Measurements from ENCODE around the gene OR52E5.
A peak's percentile ranks its signal among the peaks of the same experiment; 100 is the strongest.

OR52E5 gene

DNA sequence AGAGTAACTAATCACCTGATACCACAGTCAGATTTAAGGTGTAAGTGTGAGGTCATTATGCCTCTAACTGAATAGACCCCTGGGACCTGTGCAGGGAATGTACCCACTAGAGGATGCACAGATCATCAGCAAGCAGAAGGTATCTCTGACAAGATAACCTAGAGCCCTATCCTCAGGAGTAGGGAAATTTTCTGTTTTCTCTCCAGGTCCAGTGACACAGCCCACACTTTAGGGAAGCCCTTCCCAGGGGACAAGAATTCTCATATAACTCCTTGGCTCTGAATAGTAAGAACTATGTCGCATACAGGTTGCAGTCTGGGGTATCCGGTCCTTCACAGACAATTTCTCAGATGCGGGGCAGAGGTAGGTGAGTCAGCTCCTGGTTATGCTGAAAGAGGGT is at the start of gene OR52E5:
Gene OR52E5 (plus strand): TSS at position 301 of the 400 bp plus-strand sequence. CDS start 7,569 bp downstream, outside the sequence.
- DNase-seq (ENCODE audit: low read depth), result no peak

DNA sequence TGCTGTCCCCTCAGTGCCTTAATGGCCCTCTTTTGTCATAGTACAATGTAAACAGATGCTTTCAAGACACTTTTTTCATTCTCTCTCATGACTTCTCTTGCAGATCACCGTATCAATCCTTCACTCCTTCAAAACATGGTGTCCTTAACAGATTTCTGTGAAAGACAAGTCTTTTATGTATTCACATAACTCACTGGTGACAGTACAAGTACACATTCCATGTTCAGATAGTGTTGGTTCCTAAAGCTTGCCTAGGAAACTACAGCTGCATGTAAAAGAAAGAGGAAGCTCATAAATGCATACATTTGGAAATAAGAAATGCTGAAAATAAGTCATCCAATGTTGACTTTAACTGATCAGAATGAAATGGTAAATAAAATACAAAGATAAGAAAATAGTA is 46.3 kb upstream of the OR52E5 start:
- DNase-seq (ENCODE audit: low read depth), result no peak

DNA sequence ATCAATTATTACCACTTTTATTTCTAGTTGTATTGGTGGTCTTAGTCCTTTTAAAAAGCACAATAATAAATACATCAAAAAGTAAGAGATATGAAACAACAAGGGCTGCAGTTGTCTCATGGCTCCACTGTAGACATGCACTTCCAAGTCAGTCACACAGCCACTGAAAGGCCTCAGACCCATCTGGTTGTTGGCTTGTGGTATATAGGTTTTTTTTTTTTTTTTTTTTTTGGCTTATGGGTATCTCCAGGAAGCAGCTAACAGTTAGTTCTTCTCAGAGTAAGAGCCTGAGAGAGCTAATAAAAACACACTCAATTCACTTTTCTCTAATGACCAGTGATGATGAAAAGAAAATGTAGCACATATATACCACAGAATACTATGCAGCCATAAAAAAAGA is 45.3 kb upstream of the OR52E5 start:
- no peak for DNase-seq (ENCODE audit: low read depth)

DNA sequence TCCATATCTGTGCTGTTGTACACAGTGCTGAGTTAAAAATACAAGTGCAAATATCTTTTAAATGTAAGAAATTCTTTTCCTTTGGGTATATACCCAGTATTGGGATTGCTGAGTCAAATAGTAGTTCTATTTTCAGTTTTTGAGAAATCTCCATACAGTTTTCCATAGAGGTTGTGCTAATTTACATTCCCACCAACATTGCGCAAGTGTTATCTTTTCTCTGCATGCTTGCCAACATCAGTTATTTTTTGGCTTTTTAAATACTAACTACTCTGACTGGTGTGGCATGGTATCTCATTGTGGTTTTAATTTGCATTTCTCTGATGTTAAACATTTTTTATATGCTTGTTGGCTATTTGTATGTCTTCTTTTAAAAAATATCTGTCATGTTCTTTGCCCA is 42.0 kb upstream of the OR52E5 start:
- no peak for DNase-seq (ENCODE audit: low read depth)

DNA sequence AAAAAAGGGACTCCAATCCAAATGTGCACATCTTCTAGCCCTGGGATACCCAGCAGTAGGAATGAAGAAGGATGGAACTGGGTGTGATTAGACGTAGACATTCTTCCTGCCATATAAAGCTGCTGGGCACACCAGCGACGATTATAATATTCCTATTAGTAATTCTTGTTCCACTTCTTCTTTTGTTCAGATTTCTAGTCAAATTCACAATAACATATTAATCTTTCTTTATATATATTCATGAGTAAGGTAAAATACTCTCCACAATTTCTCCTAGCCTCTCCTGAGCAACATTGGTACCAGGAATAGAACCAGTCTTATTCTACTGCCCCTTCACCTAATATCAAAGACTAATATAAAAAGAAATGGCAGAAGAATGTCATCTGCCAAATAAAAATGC is 35.4 kb upstream of the OR52E5 start, which contains the start of gene OR52E8:
Gene OR52E8 (minus strand): TSS at position 101 of the 400 bp plus-strand sequence. CDS start 0 bp downstream, at position 101.
- no peak for DNase-seq (ENCODE audit: low read depth)

DNA sequence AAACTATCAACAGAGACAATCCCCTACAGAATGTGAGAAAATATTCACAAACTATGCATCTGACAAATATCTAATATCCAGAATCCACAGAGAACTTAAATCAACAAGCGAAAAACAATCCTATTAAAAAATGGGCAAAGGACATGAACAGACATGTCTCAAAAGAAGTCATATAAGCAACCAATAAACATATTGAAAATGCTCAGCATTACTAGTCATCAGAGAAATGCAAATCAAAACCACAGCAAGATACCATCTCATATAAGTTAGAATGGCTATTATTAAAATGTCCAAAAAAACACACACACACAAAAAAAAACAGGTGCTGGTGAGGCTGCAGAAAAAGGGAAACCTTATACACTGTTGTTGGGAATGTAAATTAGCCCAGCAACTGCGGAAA is 27.2 kb upstream of the OR52E5 start:
- DNase-seq (ENCODE audit: low read depth), result no peak

DNA sequence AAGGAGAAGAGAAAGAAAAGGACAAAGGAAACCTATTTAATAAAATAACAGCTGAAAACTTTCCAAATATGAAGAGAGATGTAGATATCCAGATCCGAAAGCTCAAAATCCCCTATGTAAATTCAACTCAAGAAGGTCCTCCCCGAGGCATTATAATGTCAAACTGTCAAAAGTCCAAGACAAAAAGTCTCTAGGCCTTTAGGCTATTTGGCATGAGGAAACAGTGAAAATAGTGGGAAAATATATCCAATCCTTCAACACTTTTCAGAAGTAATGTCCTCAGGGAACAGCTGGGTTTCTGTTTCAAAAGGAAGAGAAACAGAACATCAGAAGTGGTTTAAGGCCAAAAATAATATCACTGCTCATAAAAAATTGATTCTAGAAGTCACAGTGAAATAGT is 14.4 kb upstream of the OR52E5 start:
- no peak for DNase-seq (ENCODE audit: low read depth)

DNA sequence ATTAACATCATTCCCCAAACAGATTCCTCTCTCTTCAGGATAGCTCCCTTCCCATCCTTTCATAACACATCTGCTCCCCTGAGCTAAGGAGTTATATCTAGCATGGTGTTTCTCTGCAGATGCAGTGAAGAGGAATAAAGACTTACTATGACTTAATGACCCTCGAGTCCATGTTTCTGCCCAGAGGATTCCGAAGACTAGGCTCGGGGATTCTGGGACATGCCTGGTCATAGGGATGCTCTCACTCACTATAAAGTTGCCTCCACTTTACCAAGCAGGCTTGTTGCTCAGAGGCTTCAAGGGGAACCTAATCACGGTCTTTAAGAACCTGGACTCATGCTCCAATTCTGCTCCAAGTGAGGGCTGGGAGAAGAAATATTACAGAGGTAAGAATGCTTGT is 12.7 kb upstream of the OR52E5 start, which contains the start of gene OR52E4:
Gene OR52E4 (plus strand): TSS at position 301 of the 400 bp plus-strand sequence. CDS start 3,664 bp downstream, outside the sequence.
- DNase-seq (ENCODE audit: low read depth), result no peak

DNA sequence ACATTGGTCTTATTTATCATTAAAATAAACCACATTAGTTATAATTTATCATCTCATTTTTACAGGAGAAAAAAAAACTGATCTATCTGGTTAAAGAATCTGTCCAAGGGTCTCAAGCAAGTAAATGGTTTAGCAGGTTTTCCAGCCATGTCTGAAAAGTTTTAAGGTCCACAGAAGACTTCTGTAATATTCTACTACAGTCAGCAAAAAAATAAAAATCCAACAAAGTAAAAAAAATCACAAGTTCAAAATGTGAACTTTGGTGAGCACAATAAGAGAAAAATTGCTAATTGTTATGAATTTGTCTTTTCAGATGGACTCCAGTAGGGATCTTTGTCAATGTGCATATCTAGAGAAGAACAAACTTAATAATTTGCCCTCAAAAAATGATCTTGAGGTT is 11.3 kb upstream of the OR52E5 start:
- no peak for DNase-seq (ENCODE audit: low read depth)

DNA sequence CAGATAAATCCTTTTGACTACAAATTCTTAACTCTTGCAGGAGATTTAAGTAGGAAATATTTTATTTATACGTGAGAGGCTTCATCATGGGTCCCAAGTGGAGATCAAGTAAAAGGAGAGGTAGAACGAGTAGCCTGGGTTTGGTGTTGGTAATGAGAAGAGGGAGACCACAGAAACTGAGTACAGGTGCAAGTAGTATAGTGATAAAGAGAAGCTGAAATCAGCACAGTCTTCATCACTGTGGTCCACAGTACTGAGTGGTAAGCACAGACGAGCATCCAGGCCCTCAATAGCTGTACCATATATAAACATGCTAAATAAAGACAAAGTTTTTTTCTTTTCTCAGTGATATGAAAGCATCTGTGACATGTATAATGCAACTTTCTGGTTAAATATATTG is 5.8 kb upstream of the OR52E5 start:
- no peak for DNase-seq (ENCODE audit: low read depth)

DNA sequence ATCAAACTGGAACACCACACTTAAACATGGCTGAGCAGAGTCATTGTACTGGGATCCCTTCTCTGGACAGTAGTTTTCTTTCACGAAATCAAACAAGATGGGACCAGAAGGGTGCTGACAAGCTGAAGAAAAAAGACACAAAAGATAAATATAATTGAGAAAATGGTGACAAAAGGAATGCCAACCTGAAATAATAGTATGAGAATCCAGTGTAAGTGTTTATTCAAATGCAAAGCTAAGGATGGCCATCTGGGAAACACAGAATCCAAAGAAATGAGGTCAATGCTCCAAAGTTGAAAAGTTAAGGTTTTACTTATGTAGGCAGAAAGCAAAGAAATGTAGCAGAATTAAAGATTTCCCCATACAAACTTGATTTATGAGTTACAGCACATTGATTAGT is 5.3 kb upstream of the OR52E5 start:
- no peak for DNase-seq (ENCODE audit: low read depth)

DNA sequence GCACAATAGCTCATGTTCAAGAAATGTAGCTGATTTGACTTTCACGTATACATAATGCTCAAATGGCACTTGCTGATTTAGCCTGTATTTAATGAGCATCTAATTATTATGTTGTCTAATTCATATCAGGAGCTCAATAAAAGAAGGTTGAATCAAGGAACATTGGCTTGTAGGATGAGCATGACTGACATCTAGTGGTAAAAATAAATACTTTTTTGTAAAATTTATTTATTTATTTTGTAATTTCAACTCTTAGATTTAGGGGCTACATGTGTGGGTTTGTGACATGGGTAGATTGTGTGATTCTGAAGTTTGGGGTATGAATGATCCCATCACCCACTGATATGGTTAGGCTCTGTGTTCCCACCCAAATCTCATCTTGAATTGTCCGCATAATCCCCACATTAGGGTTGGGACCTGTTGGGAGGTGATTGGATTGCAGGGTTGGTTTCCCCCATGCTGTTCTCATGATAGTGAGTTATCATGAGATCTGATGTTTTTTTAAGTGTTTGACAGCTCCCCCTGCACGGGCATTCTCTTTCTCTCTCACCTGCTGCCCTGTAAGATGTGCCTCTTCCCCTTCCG is 1.7 kb upstream of the OR52E5 start:
- peak; percentile 38 for DNase-seq (ENCODE audit: low read depth)

DNA sequence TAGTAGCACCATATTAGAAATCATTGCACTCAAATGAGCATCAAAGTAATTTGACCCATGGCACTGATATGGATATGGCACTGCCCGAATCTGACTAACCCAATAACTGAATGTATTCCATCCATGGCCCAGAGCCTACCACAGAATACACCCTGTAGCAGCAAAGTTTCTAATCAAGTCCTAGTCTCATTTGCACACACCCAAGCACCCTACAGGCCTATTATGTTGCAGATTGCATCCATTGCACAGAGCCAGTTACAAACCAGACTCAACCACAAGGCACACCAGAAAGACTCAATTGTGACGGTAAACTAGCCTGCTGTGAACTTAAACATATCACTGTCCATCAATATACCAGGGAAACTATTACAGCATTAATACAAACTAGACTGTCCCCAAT is 6.5 kb downstream of the OR52E5 start:
- no peak for DNase-seq (ENCODE audit: low read depth)

DNA sequence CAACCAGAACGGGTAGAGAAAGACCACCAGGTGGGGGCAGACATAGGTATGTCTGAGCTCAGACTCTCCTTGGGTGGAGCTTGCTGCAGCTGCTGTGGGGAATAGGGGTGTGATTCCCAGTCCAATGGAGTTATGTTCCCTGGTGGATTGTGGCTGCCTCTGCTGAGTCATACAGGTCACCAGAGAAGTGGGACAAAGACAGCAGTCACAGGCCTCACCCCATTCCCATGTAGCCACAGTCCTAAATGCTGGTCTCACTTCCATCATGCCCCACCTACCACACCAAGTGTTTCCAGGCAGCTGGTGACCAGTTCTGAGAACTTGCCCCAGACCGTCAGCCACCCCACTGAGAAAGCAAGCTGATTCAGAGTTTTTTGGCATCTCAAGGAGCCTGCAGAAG is 17.5 kb downstream of the OR52E5 start:
- DNase-seq (ENCODE audit: low read depth), result no peak

DNA sequence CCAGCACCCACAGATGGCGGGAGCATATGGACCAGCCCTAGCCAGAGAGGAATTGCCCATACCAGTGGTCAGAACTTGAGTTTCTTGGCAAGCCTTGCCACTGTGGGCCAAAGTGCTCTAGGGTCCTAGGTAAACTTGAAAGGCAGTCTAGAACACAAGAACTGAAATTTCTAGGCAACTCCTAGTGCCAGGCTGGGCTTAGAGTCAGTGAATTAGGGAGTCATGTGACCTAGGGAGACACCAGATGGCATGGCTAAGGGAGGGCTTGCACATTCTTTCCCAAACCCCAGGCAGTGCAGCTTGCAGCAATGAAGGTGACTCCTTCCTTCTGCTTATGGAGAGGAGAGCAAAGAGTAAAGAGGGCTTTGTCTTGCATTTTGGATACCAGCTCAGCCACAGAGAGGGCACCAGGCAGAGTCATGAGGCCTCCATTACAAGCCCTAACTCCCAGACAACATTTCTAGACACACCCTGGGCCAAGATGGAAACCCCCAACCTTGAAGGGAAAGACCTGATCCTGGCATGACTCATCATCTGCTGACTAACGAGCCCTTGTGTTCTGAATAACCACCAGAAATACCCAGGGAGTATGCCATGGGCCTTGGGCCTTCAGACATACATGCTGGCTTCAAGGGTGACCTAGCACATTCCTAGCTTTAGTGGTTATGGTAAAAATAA is 29.9 kb downstream of the OR52E5 start:
- peak; percentile 42 for DNase-seq (ENCODE audit: low read depth)

DNA sequence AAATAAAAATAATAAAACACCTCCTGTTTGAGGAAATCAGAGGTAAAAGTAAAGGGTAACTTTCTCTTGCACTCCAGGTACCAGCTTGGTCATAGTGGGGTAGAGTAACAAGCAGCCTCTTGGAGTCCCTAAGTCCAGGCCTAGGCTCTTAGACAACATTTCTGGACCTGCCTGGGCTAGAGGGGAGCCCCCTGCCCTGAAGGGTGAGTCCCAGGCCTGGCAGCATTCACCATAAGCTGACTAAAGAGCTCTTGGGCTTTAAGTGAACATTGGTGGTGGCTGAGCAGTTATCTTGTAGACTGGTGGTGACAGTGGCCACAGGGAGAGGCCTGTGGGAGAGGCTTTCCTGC is 30.4 kb downstream of the OR52E5 start:
- no peak for DNase-seq (ENCODE audit: low read depth)

DNA sequence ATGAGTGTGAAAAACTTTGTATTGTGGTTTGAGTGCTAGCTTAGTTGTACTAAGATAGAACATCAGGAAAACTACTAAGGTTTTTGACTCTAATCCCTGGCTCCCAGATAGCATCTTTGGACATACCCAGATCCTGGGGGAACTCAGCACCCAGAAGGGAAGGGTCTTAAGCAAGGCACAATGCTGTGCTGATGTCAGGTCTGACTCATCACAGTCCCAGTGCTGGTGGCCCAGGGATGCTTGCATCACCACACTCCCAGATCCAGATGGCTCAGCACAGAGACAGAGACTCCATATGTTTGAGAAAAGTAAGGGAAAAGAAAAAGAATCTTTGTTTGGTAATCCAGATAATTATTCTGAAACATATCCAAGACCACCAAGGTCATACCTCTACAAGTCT is 30.8 kb downstream of the OR52E5 start:
- no peak for DNase-seq (ENCODE audit: low read depth)

DNA sequence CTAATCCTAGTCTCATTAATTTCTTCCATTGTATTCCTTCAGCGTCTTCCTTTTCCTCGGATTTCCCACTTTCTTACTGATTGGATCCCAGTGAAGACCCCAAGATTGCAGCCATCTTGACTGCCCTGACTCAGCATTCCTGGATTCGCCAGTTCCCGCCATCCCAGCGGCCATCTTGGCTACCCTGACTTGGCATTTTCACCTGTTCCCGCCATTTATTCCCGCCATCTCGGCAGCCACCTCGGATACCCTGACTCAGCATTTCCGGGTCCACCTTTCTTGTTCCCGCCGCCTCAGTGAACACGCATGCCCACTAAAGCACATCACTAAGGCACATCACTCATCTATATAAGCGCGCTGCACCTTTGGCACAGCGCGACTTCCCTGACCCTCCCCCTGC is 35.3 kb downstream of the OR52E5 start:
- no peak for DNase-seq (ENCODE audit: low read depth)

DNA sequence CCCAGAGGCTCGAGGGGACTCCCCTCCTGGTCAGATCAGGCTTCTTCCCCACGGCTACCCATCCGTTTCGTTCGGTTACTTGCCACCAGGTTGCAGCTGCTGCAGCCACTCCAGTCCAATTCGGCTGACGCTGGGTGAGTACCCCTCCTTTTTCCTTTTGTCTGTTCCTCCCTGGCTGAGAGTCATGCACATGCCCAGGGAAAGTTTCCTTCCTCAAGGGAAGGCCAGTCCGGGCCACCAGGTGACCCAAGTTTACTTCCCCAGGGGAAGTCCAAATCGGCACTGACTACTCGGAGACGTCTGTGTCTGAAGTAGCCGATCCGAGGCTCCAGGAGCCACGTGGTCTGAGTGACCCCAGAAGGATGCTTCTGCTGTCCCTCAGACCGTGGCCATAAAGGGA is 35.8 kb downstream of the OR52E5 start:
- no peak for DNase-seq (ENCODE audit: low read depth)

DNA sequence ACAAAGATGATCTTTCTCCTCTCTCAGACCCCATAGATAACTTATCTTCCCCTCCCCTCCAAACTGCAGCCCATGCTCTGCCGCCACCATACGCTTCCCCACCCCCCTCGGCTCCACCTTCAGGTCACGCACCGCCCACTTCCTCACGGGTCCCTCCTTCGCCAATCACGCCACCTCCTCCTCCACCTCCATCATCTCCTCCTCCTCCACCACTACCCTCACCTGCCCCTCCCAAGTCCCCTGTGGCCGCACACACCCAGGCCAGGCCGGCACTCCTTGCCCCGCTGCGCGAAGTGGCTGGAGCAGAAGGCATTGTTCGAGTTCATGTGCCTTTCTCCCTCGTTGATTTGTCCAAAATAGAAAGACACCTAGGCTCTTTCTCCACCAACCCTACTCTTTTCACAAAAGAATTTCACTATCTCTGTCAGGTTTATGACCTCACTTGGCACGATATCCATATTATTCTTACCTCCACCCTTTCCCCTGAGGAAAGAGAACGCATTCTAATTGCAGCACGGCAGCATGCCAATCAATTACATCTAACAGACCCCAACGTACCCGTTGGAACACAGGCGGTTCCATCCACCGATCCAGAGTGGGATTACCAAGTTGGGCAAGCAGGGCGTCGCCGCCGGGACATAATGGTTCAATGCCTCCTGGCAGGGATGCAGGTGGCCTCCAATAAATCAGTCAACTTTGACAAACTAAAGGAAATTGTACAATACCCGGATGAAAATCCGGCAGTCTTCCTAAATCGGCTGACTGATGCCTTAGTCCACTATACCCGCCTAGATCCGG is 36.8 kb downstream of the OR52E5 start:
- DNase-seq (ENCODE audit: low read depth), result no peak

DNA sequence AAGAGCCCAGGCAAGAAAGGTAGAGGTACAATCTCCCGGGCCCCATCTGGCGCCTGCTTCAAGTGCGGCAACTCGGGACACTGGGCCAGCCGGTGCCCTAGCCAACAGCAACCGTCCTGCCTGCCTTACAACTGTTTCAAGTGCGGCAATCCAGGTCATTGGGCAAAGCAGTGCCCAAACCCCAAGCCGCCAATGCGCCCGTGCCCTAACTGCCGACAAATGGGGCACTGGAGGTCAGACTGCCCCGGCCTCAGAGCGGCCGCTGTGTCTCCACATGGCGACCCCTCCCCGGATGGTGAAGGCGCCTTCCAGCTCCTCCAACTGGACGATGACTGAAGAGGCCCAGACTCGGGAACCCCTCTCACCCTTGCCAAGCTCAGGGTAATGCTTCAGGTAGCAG is 37.6 kb downstream of the OR52E5 start:
- no peak for DNase-seq (ENCODE audit: low read depth)

DNA sequence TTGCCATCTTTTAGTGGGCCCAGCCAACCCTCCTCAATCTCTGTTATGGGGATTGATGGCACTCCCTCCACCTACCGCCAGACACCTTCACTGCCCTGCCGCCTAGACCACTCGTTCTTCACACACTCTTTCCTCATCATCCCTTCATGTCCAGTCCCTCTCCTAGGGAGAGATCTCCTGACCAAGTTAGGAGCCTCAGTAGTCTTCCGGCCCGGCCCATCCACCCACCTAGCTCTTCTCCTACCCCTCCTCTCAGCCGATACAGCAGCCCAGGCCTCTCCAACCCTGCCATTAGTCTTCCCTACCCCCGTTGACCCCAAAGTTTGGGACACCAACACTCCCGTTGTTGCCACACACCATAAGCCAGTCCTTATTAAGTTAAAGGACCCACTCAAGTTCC is 38.1 kb downstream of the OR52E5 start:
- no peak for DNase-seq (ENCODE audit: low read depth)

DNA sequence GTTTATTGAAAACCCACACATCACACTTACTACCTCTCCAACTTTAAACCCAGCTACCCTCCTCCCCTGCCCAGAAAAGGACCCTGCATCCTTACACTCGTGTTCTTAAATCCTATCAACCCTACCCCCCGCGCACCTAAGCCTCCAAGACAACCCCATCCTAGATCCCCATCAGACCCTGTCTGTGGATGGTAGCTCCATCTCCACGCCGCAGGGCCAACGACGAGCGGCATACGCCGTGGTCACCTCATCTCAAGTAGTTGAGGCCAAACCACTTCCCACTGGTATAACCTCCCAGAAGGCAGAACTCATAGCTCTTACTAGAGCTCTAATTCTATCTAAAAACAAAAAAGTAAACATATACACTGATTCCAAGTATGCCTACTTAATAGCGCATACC is 39.7 kb downstream of the OR52E5 start:
- DNase-seq (ENCODE audit: low read depth), result no peak
